ENCODE measurements around the gene KLHDC8A. TPM values are rescaled to one million over a fixed set of nuclear protein-coding genes. Genes with fewer than 3 reads are reported as not detected.

Gene KLHDC8A
- total and polyA plus RNA-seq, 2 of the 4 experiments (the other 2 are of a cell fraction), result not detected

- no peak overlapping the region for H3K4ac ChIP-seq (ENCODE audit: low read depth, low read length)
- H3K23ac ChIP-seq (ENCODE audit: low read depth, low read length), result no peak overlapping the region
- dilution Hi-C loops (cut with HindIII; ENCODE audit: low sequenced_read_pairs, unreplicated experiment), result no loop called here
- H3K14ac ChIP-seq (replicated peaks; ENCODE audit: low read depth, low read length), result no peak overlapping the region
- H4K5ac ChIP-seq (ENCODE audit: low read depth, low read length), result no peak overlapping the region
- H2AK5ac ChIP-seq (ENCODE audit: low read depth, low read length), result no peak overlapping the region
- H3K9me3 ChIP-seq (ENCODE audit: control insufficient read depth, insufficient read depth, low read length), result no peaks in the 10 kb centered on the region
- no peak overlapping the region for H2AK9ac ChIP-seq (replicated peaks; ENCODE audit: low read depth, low read length, poor library complexity)
- H3K36me3 ChIP-seq (ENCODE audit: control insufficient read depth, insufficient read depth, low read length), result no peaks in the 10 kb centered on the region
- no peak overlapping the region for H2AFZ ChIP-seq (replicated peaks; ENCODE audit: low read length, poor library complexity)
- H4K20me1 ChIP-seq (ENCODE audit: insufficient read depth, low read length), result no peaks in the 10 kb centered on the region
- CTCF ChIA-PET, result interaction anchor here (1.2 kb wide), 1 partner anchor 98 kb away, joined by 3 read pairs; no protein-coding TSS in a partner anchor
- H2BK20ac ChIP-seq (ENCODE audit: low read depth, low read length), result no peak overlapping the region
- in situ Hi-C loops (cut with MboI; ENCODE audit: low sequenced_read_pairs), result no loop called here
- no peak overlapping the region for H4K8ac ChIP-seq (ENCODE audit: low read depth in 2 of 2, low read length in 2 of 2)
- no peak overlapping the region for H2BK15ac ChIP-seq (ENCODE audit: low read depth, low read length)
- H3K18ac ChIP-seq (ENCODE audit: low read depth, low read length), result no peak overlapping the region
- BruUV-seq (replicated peaks), result no TSS peak
- no peaks in the 10 kb centered on the region for H3K9me1 ChIP-seq (ENCODE audit: insufficient read depth, low read length)
- no peak for TF ChIP-seq POLR2A (IDR thresholded peaks at IDR 0.05; ENCODE audit: low read depth, low read length)
- TF ChIP-seq ELK1 (IDR thresholded peaks at IDR 0.05; ENCODE audit: borderline replicate concordance, low read depth, low read length), result no peak
- TF ChIP-seq MAZ (IDR thresholded peaks at IDR 0.05; ENCODE audit: borderline replicate concordance, low read depth, low read length), result no peak
- no peak for TF ChIP-seq RFX5 (IDR thresholded peaks at IDR 0.05; ENCODE audit: low read depth, low read length)
- no peak for TF ChIP-seq USF2 (IDR thresholded peaks at IDR 0.05; ENCODE audit: low read depth, low read length)
- TF ChIP-seq CEBPB (IDR thresholded peaks at IDR 0.05; ENCODE audit: low read depth, low read length), result no peak
- TF ChIP-seq FOS (IDR thresholded peaks at IDR 0.05; ENCODE audit: low read depth, low read length), result no peak
- TF ChIP-seq SMC3 (IDR thresholded peaks at IDR 0.05; ENCODE audit: low read depth, low read length), result no peak
- TF ChIP-seq NFE2L2 (IDR thresholded peaks at IDR 0.05; ENCODE audit: low read depth, low read length), result no peak
- no peak for TF ChIP-seq MAFK (IDR thresholded peaks at IDR 0.05; ENCODE audit: low read depth, low read length)
- no peak for TF ChIP-seq RCOR1 (IDR thresholded peaks at IDR 0.05; ENCODE audit: insufficient replicate concordance, low read length)
- TF ChIP-seq BHLHE40 (IDR thresholded peaks at IDR 0.05; ENCODE audit: low read depth, low read length), result no peak
- no peak for TF ChIP-seq MXI1 (IDR thresholded peaks at IDR 0.05; ENCODE audit: borderline replicate concordance, low read depth, low read length)
- no peak overlapping the region for H3K4me2 ChIP-seq (ENCODE audit: low read depth, low read length)
- H2BK5ac ChIP-seq (ENCODE audit: low read depth, low read length, poor library complexity, severe bottlenecking), result no peak overlapping the region
- WGBS, 2 experiments (ENCODE audit: extremely low coverage in 2 of 2, insufficient read length in 1 of 2), result no CpG with 5 or more reads among the region's 2 CpGs
- POLR2A ChIA-PET (ENCODE audit: unreplicated experiment), result no interaction called here
- H3K27ac ChIP-seq (ENCODE audit: insufficient read depth, low read length), result no peak overlapping the region
- no peak overlapping the region for H4K91ac ChIP-seq (ENCODE audit: insufficient read depth, low read depth, low read length)
- H3K4me1 ChIP-seq (ENCODE audit: control insufficient read depth, insufficient read depth, low read length), result no peaks in the 10 kb centered on the region
- H3K4me3 ChIP-seq (ENCODE audit: insufficient read depth, low read depth, low read length), result no peak overlapping the region
- H2BK120ac ChIP-seq (ENCODE audit: low read depth, low read length), result no peak overlapping the region
- peaks cover 10% of the 10 kb centered on the region for H3K27me3 ChIP-seq (ENCODE audit: control insufficient read depth, insufficient read depth, low read length)
- no peak overlapping the region for H3K9ac ChIP-seq (ENCODE audit: low read depth, low read length)
- DNase-seq (no peak), ATAC-seq (ENCODE audit: low read depth) (no peak)
- intact Hi-C loops (cut with micrococcal nuclease), result no loop called here
- no peaks in the 10 kb centered on the region for H3K79me1 ChIP-seq (ENCODE audit: low read depth in 1 of 2, low read length in 2 of 2)
- H3K56ac ChIP-seq (ENCODE audit: extremely low read depth, insufficient read depth, low read length), result no peak overlapping the region
Observed at GRCh38 chr1:205387845-205388244, 31.1 kb upstream of the KLHDC8A start.

Data from IMR-90 (cell line).